Coronary artery (tissue), 2 donors: ENCODE results near the gene UPF3A.

Experiments used
- DNase-seq: peaks from one replicate; pipeline ENCODE4 v3.0.0-alpha.2; 2017; ENCODE audit warnings: low spot score
- H3K27ac ChIP-seq, 2 donors: fragments of 200-600 bp; sonication (generic); one replicate each; pipeline ENCODE4 v1.5.1; 2016 to 2019
- H3K4me3 ChIP-seq: fragments of 200-600 bp; sonication (generic); 2 replicates; pipeline ENCODE4 v1.5.1; 2016; ENCODE audit warnings: mild to moderate bottlenecking, moderate library complexity
- CTCF ChIP-seq: fragments of 200-600 bp; sonication (generic); IDR thresholded peaks from one replicate; pipeline ENCODE4 v1.5.1; 2019; ENCODE audit warnings: antibody characterized with exemption

The UPF3A gene

GRCh38 chr13:114313061-114313860, 31.9 kb downstream of the UPF3A start:
- no peak for TF ChIP-seq CTCF
- no peak for DNase-seq

GRCh38 chr13:114314074-114314912, 32.9 kb downstream of the UPF3A start, which contains the start of gene CHAMP1:
Gene CHAMP1, plus strand, starts transcription at chr13:114314503. Its CDS starts 9,340 bp downstream, at chr13:114323843.
- peak within 1 kb of the TSS; percentile 92 for H3K4me3 ChIP-seq
- peak; percentile 96 for DNase-seq
- TF ChIP-seq CTCF = no peak
- peak within 1 kb of the TSS; percentile 76 to 95 for H3K27ac ChIP-seq

More at GRCh38 chr13:114313061-114313860, 31.9 kb downstream of the UPF3A start:
- Histone ChIP-seq H3K4me3 (peak overlapping the region; percentile 92), H3K27ac (peak overlapping the region; percentile 76 to 95)

- no peak for TF ChIP-seq CTCF
- Histone ChIP-seq H3K4me3 (peak overlapping the region; percentile 92), H3K27ac (peak overlapping the region; percentile 76 to 95)
- DNase-seq = no peak
Measured at GRCh38 chr13:114315074-114315785, 33.8 kb downstream of the UPF3A start.

GRCh38 chr13:114318624-114319023, 37.2 kb downstream of the UPF3A start:
- H3K27ac ChIP-seq = no peak overlapping the region
- no peak overlapping the region for H3K4me3 ChIP-seq
- DNase-seq = no peak
- TF ChIP-seq CTCF = no peak

GRCh38 chr13:114319441-114319913, 38.1 kb downstream of the UPF3A start:
- no peak for TF ChIP-seq CTCF
- no peak overlapping the region for H3K27ac ChIP-seq
- H3K4me3 ChIP-seq = no peak overlapping the region
- DNase-seq = no peak

- DNase-seq = no peak
- no peak for TF ChIP-seq CTCF
- Histone ChIP-seq H3K4me3 (no peak overlapping the region), H3K27ac (no peak overlapping the region)
Measured at GRCh38 chr13:114320065-114320464, 38.7 kb downstream of the UPF3A start.
